Activated CD4-positive, alpha-beta T cell treated with anti-CD3 and anti-CD28 coated beads, Interleukin-2, amount 50 U/mL, for 16 hours (primary cell): ENCODE measurements around the gene PDRG1.

Experiments
- DNase-seq: peaks from one replicate; pipeline ENCODE4 v3.0.0-alpha.2; 2020

The PDRG1 gene

GRCh38 chr20:31951530-31952453 lies at the start of gene PDRG1:
TSS of gene PDRG1 (minus strand) at chr20:31952046. CDS start at chr20:31951961, 85 bp downstream.
- peak; percentile 97 for DNase-seq

- no peak for DNase-seq
Measured at GRCh38 chr20:31998246-31998645, 46.4 kb upstream of the PDRG1 start.

- no peak for DNase-seq
Measured at GRCh38 chr20:31996996-31997395, 45.1 kb upstream of the PDRG1 start.

GRCh38 chr20:31992086-31992485 lies 40.2 kb upstream of the PDRG1 start:
- DNase-seq: no peak

- DNase-seq: no peak
Measured at GRCh38 chr20:31991339-31991705, 39.5 kb upstream of the PDRG1 start.

- DNase-seq: no peak
Measured at GRCh38 chr20:31990641-31991338, 38.9 kb upstream of the PDRG1 start.

DNA sequence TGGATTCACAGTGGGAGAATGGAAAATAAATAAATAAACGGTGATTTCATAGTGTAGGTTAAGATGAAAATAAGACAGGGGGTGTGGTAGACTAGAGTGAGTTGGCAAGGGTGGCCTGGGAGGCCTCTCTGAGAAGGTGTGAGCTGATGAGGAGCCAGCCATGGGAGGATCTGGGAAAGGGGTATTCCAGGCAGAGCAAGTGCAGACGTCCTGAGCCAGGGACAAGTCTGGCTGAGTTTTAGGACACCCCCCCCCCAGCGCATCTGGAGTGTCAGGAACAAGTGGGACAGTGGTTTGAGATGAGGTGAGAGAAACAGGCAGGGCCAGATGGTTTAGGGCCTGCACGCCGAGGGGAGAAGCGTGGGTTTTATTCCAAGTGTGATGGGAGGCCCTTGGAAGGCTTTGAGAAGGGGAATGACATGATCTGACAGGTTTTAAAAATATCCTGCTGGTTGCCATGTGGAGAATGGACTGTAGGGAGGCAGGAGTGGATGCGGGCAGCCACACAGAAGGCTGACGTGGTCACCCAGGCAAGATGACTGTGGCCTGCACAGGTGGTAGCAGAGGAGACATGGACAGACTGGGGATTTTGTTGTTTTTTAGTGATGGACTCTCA lies 37.3 kb upstream of the PDRG1 start:
- DNase-seq: no peak

DNA sequence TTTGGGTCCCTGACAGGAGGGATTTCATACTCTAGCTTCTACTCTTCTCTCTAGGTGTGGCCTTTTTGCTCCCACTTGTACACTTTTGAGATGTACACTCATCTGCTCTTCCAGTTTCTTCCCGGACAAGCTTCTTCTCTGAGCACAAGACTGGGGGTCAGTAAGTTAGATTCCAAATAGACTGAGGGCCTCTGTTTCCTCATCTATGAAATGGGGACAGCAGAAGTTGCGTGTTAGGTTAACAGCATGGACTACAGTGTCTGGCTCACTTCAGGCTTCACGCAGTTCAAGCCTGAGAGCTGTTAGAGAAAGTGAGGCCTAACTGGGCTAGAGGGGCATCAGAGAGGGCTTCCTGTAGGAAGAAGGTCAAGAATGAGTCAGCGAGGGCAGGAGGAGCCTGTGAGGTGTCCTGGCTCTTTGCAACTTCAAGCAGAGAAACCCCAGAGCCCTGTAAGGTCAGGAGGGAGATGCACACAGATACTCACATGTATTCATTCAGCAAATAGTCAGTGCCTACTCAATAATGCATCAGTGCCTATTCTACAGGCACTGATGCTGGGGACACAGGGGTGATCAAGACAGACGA lies 36.7 kb upstream of the PDRG1 start:
- DNase-seq: no peak

DNA sequence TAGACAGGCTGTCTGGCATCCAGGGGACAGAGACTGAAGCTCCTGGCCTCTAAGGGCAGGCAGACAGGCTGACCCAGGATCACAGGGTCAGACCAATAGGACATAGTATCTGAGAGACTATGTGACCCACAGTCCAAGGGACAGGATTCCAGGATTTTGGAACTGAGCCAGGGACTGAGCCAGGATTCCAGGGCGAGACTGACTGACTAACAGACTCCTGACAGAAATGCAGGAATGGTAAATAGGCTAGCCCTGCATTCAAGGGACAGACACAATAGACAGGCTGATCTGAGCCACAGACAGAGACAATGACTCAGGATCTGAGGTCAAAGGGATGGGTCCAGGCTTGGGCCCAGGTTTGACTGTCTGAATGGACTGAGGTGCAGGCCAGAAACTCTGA lies 35.9 kb upstream of the PDRG1 start:
- DNase-seq: no peak

DNA sequence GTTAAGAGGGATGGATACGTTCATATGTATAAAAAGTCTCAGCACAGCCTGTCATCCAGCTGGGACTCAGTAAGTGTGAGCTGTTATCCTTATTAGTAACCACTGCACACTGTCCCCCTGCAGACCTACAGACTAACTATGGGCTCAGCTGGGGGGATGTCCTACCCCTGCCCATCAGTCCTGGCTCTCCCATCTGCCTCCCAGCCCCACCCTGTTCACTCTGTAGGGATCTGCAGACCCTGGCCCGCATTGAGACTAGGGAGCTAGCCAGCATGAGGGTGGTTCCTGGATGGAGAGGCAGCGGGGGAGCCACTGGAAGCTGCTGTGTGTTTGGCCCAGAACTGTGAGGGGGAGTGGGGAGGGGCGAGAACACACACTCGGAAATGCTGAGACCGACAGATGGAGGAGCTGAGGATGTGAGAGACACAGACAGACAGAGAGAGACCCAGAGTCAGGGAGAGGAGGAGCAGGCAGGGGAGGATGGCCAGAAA lies 33.2 kb upstream of the PDRG1 start:
- DNase-seq: no peak

DNA sequence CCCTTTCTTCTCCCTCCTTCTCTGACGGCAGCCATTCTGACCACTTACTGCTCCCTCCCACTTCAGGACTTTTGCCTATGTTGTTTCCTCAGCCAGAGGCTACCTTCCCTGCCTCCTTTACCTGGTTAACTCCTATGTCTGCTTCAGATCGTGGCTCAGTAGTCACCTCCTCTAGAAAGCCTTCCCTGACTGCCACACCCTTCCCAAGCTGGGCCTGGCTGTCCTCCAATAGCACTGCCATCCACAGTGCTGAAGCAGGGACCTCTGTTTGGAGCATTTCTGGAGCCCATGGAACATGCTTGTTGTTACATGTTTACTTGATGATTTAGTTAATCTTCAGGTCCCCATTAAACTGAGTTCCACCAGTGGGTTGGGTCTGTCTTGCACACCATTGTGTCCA lies 29.9 kb upstream of the PDRG1 start:
- no peak for DNase-seq

DNA sequence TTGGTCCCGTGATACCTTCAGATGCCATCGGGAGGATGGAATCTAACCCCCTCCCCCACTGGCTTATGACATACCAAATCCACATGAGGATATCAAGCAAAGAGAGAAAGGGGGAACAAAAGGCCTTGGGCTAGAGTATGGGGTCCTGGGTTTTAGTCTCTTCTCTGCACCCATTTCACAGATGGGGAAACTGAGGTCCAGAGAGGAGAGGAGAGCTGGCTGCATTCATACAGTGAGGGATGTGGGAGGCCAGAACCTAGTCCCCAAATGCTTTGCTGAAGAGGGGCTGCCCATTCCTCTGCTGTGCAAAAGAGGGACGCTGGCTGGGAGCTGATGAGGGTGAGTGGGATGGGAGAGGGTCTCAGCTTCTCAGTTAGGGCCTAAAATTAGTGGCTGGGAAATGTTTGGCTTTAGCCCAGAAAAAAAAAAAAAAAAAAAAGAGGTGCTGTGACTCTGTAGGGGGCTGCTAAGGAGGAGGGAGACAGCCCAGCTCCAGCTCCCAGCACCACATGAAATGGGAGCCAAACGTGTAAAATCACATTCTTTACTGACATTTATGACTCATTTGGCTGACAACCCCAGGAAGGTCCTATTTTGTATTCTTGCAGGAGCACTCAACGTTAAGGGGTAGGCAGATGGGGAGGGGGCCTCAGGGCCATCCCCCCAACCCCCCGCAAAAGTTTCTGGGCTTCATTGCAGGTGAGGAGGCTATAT lies 28.0 kb upstream of the PDRG1 start:
- DNase-seq: no peak

DNA sequence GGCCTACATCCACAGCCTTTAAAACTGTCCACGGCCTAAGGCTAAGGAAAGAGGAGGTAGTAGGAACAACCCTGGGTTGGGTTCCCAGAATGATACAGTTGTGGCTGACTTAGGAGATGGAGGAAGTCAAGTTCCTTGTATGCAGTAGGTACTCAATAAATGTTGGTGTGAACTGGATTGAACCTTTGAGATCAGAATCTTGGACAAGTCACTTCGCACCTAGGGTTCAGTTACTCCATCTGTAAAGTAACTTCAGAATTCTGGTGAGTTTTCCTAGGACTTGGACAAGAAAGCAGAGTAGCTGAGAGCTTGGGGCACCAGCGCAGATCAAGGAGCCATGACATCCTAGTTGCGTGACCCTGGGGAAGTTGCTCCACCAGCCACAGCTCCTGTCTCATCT lies 25.2 kb upstream of the PDRG1 start:
- DNase-seq: no peak

GRCh38 chr20:31975874-31976273 lies 24.0 kb upstream of the PDRG1 start:
- DNase-seq: no peak

DNA sequence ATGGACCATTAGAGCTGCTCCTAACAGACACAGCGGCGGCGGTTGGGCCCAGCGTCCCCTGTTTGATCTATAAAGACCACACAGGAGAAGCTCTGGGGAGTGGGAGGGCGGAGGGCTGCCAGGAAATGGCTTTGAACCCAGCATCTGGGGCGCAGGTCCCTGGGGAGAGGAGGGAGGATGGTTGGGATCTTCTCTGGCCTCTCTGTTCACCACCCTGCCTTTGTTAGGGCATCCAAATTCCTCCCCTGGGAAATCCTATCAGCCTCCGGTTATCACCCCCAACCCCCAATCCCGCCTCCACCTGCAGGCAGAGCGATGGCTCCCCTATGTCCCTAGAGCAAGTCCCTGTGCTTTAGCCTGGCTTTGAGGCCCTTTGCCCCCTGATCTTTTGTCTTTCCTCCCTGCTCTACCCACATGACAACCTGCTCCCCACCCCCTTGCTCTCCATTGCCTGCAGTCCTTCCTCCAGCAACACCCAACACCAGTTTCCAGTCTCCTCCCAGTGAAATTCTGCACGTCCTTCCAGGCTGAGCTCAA lies 23.2 kb upstream of the PDRG1 start:
- DNase-seq: no peak

DNA sequence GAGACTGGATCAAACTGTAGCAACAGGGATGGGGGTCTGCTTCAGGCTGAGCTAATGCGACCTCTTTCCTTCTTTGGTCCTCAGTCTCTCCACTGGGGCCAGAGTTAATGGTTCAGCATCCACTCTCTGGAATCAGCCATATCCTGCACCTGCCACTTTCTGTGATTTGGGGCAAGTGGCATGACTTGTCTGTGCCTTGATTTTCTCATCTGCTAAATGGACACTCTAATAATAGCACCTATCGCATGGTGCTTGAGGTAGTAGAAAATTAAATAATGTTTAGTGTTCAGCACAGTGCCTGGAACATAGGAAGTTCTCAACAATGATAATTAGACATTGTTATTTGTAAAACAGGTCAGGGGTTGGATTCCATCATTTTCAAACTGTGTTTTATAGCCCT lies 22.4 kb upstream of the PDRG1 start:
- DNase-seq: no peak

DNA sequence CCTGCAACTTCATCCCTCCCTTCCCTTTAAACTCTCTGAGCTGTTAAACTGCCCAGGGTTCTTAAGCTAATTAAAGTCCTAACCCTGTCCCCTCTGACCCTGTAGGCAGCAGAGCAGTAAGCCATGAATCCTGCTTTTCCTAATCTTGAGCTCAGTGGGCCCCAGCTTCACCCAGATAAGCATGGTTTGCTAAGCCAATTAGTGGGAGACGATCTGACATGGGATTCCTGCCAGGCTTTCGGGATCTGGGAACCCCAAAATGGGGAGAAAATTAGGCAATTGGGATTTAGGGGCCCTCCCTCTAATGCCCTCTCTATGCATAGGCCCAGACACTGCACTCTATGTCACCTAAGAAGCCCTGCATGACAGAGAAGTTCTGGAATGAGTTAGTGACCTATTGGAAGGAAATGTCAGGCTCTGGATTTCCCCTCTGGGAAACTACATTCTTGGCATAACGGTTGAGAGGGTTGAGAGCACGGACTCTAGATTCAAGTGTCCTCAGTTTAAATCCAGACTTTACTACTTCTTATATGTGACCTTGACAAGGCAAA lies 20.7 kb upstream of the PDRG1 start:
- no peak for DNase-seq

GRCh38 chr20:31969991-31970390 lies 18.1 kb upstream of the PDRG1 start:
- no peak for DNase-seq

GRCh38 chr20:31968291-31969126 lies 16.7 kb upstream of the PDRG1 start:
- peak; percentile 67 for DNase-seq

- DNase-seq: no peak
Measured at GRCh38 chr20:31967830-31968249, 16.0 kb upstream of the PDRG1 start, which contains the start of gene XKR7. TSS of gene XKR7 (plus strand) at chr20:31968151. CDS start at chr20:31968176, 25 bp downstream.
